Fibroblast of lung (primary cell): ENCODE data around the gene LSM12.

ENCODE experiments used
- EZH2 ChIP-seq: IDR thresholded peaks from 2 replicates; pipeline ENCODE4 v1.5.1; 2012; ENCODE audit warnings: low read length, control low read depth, mild to moderate bottlenecking; ENCODE audit errors: missing control alignments
- TF ChIP-seq, protein P1 (sequence below), 2 donors: IDR thresholded peaks in 1 of 2; conservative IDR thresholded peaks in 1 of 2; 1 replicate in 1 of 2; 2 replicates in 1 of 2; pipeline ENCODE4 v1.5.1; 2011 to 2012; ENCODE audit warnings: low read length in 2 of 2, control low read depth in 1 of 2, inconsistent platforms in 1 of 2, low read depth in 1 of 2, mild to moderate bottlenecking in 1 of 2

DNA sequence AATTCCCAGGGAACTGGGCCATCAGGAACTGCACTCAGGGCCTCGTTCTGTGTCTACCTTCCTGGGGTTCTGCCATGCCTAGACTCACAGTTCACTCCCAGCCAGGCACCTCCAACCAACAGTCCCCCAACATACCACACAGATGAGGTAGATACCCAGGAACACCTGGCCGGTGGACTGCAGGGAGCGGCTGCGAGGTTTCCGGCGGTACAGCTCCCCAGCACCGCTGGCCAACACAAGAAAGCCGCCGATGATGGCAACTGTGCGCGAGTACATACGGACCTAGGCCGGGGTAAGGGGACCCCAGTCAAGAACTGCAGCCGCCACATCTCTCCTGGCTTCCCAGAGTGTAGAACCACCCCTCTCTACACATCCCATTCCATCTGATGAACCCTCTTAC lies 53.6 kb downstream of the LSM12 start:
- TF ChIP-seq, protein P1, sequence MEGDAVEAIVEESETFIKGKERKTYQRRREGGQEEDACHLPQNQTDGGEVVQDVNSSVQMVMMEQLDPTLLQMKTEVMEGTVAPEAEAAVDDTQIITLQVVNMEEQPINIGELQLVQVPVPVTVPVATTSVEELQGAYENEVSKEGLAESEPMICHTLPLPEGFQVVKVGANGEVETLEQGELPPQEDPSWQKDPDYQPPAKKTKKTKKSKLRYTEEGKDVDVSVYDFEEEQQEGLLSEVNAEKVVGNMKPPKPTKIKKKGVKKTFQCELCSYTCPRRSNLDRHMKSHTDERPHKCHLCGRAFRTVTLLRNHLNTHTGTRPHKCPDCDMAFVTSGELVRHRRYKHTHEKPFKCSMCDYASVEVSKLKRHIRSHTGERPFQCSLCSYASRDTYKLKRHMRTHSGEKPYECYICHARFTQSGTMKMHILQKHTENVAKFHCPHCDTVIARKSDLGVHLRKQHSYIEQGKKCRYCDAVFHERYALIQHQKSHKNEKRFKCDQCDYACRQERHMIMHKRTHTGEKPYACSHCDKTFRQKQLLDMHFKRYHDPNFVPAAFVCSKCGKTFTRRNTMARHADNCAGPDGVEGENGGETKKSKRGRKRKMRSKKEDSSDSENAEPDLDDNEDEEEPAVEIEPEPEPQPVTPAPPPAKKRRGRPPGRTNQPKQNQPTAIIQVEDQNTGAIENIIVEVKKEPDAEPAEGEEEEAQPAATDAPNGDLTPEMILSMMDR (conservative IDR thresholded peaks at IDR 0.05 in 1 of 2, IDR thresholded peaks at IDR 0.05 in 1 of 2; ENCODE audit: low read depth in 1 of 2, low read length in 2 of 2): no peak
- no peak for TF ChIP-seq EZH2
